DMS 273 (cell line): ENCODE results near the gene BHLHA9.
A peak's percentile ranks its signal among the peaks of the same experiment; 100 is the strongest.
"Not testable (repeated sequence)": the region's sequence is repeated elsewhere in the genome, so short reads cannot be mapped to it uniquely, and the experiment has no call there.

Experiments used
- DNase-seq: peaks from one replicate; lab custom pipeline; 2025; ENCODE audit not compliant: unreplicated experiment; lab: John Stamatoyannopoulos, UW

The BHLHA9 gene

GRCh38 chr17:1270210-1271029, at the start of gene BHLHA9:
Gene BHLHA9, plus strand, starts transcription at chr17:1270444. Its CDS starts 120 bp downstream, at chr17:1270564.
- DNase-seq, result no peak

GRCh38 chr17:1221209-1221608, 49.0 kb upstream of the BHLHA9 start:
- DNase-seq, result no peak

- no peak for DNase-seq
These were observed 47.9 kb upstream of the BHLHA9 start for GRCh38 chr17:1222321-1222720.

GRCh38 chr17:1223662-1224061, 46.6 kb upstream of the BHLHA9 start:
- DNase-seq, result no peak

- no peak for DNase-seq
These were observed 45.9 kb upstream of the BHLHA9 start for GRCh38 chr17:1224330-1224729.

- no peak for DNase-seq
These were observed 43.9 kb upstream of the BHLHA9 start for GRCh38 chr17:1226308-1226707.

GRCh38 chr17:1227365-1227764, 42.9 kb upstream of the BHLHA9 start:
- no peak for DNase-seq

- no peak for DNase-seq
These were observed 42.1 kb upstream of the BHLHA9 start for GRCh38 chr17:1227917-1228780.

GRCh38 chr17:1228781-1229348, 41.4 kb upstream of the BHLHA9 start:
- no peak for DNase-seq

- DNase-seq, result peak; percentile 58
These were observed 40.8 kb upstream of the BHLHA9 start for GRCh38 chr17:1229349-1229899.

- DNase-seq, result no peak
These were observed 40.2 kb upstream of the BHLHA9 start for GRCh38 chr17:1229900-1230501.

- no peak for DNase-seq
These were observed 38.8 kb upstream of the BHLHA9 start for GRCh38 chr17:1231456-1231855.

- no peak for DNase-seq
These were observed 37.9 kb upstream of the BHLHA9 start for GRCh38 chr17:1232331-1232730.

GRCh38 chr17:1232786-1233185, 37.5 kb upstream of the BHLHA9 start:
- DNase-seq, result no peak

GRCh38 chr17:1234455-1234854, 35.8 kb upstream of the BHLHA9 start:
- DNase-seq, result no peak

- DNase-seq, result no peak
These were observed 32.8 kb upstream of the BHLHA9 start for GRCh38 chr17:1237471-1237870.

GRCh38 chr17:1239210-1239609, 31.0 kb upstream of the BHLHA9 start:
- no peak for DNase-seq

GRCh38 chr17:1240426-1240825, 29.8 kb upstream of the BHLHA9 start:
- DNase-seq, result not testable (repeated sequence)

- peak; percentile 80 for DNase-seq
These were observed 28.3 kb upstream of the BHLHA9 start for GRCh38 chr17:1241929-1242328.

GRCh38 chr17:1244606-1245012, 25.6 kb upstream of the BHLHA9 start:
- no peak for DNase-seq
